Muscle layer of colon (tissue), 2 donors: ENCODE results near the gene MID1IP1.

Experiments used
- H3K27ac ChIP-seq: one replicate; pipeline ENCODE4 v1.7.0; 2013; ENCODE audit warnings: low read depth, mild to moderate bottlenecking, low read length, moderate library complexity
- H3K27me3 ChIP-seq, 2 donors: one replicate each; pipeline ENCODE4 v1.7.0; 2013; ENCODE audit warnings: low read length in 2 of 2, mild to moderate bottlenecking in 2 of 2; ENCODE audit not compliant: insufficient read depth in 2 of 2, control insufficient read depth in 1 of 2
- H3K36me3 ChIP-seq: one replicate; pipeline ENCODE4 v1.7.0; 2013; ENCODE audit warnings: mild to moderate bottlenecking, low read length; ENCODE audit not compliant: insufficient read depth
- H3K4me1 ChIP-seq: one replicate; pipeline ENCODE4 v1.7.0; 2013; ENCODE audit warnings: mild to moderate bottlenecking, low read length; ENCODE audit not compliant: insufficient read depth
- H3K4me3 ChIP-seq, 2 donors: one replicate each; pipeline ENCODE4 v1.7.0; 2013; ENCODE audit warnings: low read length in 2 of 2, low read depth in 1 of 2, mild to moderate bottlenecking in 1 of 2, moderate library complexity in 1 of 2
- H3K9ac ChIP-seq: one replicate; pipeline ENCODE4 v1.7.0; 2013; ENCODE audit warnings: low read length
- H3K9me3 ChIP-seq: one replicate; pipeline ENCODE4 v1.7.0; 2013; ENCODE audit warnings: mild to moderate bottlenecking, low read length
- donor health status: abdominal sarcoma.
- donor health status: Adenocarcinoma of cecum.

The MID1IP1 gene

GRCh38 chrX:38803588-38804431, 2.6 kb downstream of the MID1IP1 start:
- Histone ChIP-seq H3K4me3 (peak overlapping the region; percentile 44 to 67), H3K36me3 (no peaks in the 10 kb centered on the region), H3K27ac (peak overlapping the region; percentile 79), H3K4me1 (no peaks in the 10 kb centered on the region), H3K9ac (peak overlapping the region; percentile 65), H3K9me3 (no peaks in the 10 kb centered on the region), H3K27me3 (peaks cover 0 to 7% of the 10 kb centered on the region in 2 donors)

DNA sequence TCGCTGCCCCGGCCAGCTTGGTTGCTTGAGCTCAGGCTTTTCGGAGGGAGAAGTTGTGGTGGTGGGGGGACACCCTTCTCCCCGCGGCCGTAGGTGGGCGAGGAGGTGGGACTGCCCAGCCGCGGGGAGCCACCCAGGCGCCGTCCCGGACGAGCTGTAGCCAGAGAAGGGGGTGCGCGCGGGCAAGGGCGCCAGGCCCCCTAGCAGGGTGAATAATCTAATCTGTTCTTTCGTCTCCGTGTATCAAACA, 3.1 kb downstream of the MID1IP1 start:
- Histone ChIP-seq H3K36me3 (no peaks in the 10 kb centered on the region), H3K4me3 (peak overlapping the region; percentile 44 to 67), H3K27ac (peak overlapping the region; percentile 79), H3K4me1 (no peaks in the 10 kb centered on the region), H3K9me3 (no peaks in the 10 kb centered on the region), H3K27me3 (peaks cover 0 to 7% of the 10 kb centered on the region in 2 donors), H3K9ac (peak overlapping the region; percentile 65)

DNA sequence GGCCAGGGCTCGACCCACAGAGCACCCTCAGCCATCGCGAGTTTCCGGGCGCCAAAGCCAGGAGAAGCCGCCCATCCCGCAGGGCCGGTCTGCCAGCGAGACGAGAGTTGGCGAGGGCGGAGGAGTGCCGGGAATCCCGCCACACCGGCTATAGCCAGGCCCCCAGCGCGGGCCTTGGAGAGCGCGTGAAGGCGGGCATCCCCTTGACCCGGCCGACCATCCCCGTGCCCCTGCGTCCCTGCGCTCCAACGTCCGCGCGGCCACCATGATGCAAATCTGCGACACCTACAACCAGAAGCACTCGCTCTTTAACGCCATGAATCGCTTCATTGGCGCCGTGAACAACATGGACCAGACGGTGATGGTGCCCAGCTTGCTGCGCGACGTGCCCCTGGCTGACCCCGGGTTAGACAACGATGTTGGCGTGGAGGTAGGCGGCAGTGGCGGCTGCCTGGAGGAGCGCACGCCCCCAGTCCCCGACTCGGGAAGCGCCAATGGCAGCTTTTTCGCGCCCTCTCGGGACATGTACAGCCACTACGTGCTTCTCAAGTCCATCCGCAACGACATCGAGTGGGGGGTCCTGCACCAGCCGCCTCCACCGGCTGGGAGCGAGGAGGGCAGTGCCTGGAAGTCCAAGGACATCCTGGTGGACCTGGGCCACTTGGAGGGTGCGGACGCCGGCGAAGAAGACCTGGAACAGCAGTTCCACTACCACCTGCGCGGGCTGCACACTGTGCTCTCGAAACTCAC, 3.6 kb downstream of the MID1IP1 start:
- peak overlapping the region; percentile 65 for H3K9ac ChIP-seq

GRCh38 chrX:38805432-38806389, 4.5 kb downstream of the MID1IP1 start:
- Histone ChIP-seq H3K27me3 (peaks cover 0 to 7% of the 10 kb centered on the region in 2 donors), H3K9ac (peak overlapping the region; percentile 65), H3K27ac (peak overlapping the region; percentile 79), H3K36me3 (no peaks in the 10 kb centered on the region), H3K9me3 (no peaks in the 10 kb centered on the region), H3K4me3 (peak overlapping the region; percentile 24 to 67), H3K4me1 (no peaks in the 10 kb centered on the region)

More for the DNA sequence above, 3.6 kb downstream of the MID1IP1 start:
- H3K4me1 ChIP-seq, result no peaks in the 10 kb centered on the region
- H3K27ac ChIP-seq, result peak overlapping the region; percentile 79
- H3K4me3 ChIP-seq, result peak overlapping the region; percentile 44 to 67
- H3K9me3 ChIP-seq, result no peaks in the 10 kb centered on the region
- no peaks in the 10 kb centered on the region for H3K36me3 ChIP-seq
- peaks cover 0 to 7% of the 10 kb centered on the region in 2 donors for H3K27me3 ChIP-seq

DNA sequence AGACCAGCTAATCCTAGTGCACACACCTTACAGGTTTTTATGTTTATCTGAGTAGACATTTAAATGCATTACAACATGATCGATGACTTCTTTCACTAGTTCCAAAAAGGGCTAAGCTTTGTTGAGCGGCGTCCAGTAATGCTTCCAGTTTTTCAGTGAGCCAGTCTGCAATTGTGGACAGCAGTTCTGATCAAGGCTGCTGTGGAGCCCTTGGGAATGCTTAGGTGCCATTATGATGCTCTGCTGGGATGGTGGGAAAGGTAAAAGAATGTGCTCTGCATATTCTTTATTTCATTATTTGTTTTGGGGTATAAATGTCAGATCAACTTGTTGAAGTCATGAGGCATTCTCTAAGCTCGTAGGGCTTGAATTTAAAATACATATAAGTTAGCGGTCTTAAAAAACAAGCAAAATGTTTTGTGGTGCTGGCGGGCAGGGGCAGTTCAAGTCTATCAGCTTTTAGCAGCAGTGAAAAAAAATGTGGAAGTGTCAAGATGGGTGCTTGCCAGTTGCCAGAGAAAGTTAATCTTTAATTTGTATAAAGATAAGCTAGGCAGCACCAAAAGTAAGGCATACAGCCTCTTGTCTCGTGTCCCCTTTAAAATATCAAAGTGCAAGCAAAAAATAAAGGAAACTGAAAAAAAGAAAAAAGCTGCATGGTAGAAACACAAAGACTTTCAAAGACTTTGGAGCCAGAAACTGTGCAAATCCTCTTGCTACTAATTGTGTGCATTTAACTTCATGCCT, 5.8 kb downstream of the MID1IP1 start:
- Histone ChIP-seq H3K4me1 (no peaks in the 10 kb centered on the region), H3K4me3 (no peak overlapping the region), H3K9ac (no peak overlapping the region), H3K27me3 (peaks cover 0 to 7% of the 10 kb centered on the region in 2 donors), H3K27ac (peak overlapping the region; percentile 59), H3K36me3 (no peaks in the 10 kb centered on the region), H3K9me3 (no peaks in the 10 kb centered on the region)

- H3K9me3 ChIP-seq, result no peaks in the 10 kb centered on the region
- no peak overlapping the region for H3K9ac ChIP-seq
- H3K36me3 ChIP-seq, result no peaks in the 10 kb centered on the region
- H3K4me1 ChIP-seq, result no peaks in the 10 kb centered on the region
- H3K4me3 ChIP-seq, result no peak overlapping the region
- no peak overlapping the region for H3K27ac ChIP-seq
- peaks cover 0 to 7% of the 10 kb centered on the region in 2 donors for H3K27me3 ChIP-seq
Observed at GRCh38 chrX:38807873-38808272, 6.6 kb downstream of the MID1IP1 start.

GRCh38 chrX:38811515-38812243, 10.4 kb downstream of the MID1IP1 start:
- peaks cover 5% of the 10 kb centered on the region for H3K4me1 ChIP-seq
- H3K9ac ChIP-seq, result no peak overlapping the region
- no peaks in the 10 kb centered on the region for H3K9me3 ChIP-seq
- H3K27ac ChIP-seq, result no peak overlapping the region
- no peaks in the 10 kb centered on the region for H3K36me3 ChIP-seq
- no peaks in the 10 kb centered on the region for H3K27me3 ChIP-seq
- no peak overlapping the region for H3K4me3 ChIP-seq

DNA sequence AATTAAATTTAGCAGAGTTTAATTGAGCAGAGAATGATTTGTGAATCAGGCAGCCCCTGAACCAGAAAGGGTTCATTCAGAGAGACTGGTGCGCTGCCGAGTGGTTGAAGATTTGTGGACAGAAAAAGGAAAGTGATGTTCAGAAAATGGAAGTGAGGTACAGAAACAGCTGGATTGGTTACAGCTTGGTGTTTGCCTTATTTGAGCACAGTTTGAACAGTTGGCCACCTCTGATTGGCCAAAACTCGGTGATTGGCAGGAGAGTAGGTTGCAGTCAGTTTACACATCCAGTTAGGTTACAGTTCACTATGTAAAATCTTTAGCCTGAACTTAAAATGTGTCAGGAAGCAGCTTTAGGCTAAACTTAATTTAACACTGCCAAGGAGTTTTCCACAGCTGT, 14.9 kb downstream of the MID1IP1 start:
- H3K4me1 ChIP-seq, result peaks cover 15% of the 10 kb centered on the region
- H3K27ac ChIP-seq, result no peak overlapping the region
- H3K4me3 ChIP-seq, result no peak overlapping the region
- no peaks in the 10 kb centered on the region for H3K36me3 ChIP-seq
- H3K9ac ChIP-seq, result no peak overlapping the region
- H3K9me3 ChIP-seq, result no peaks in the 10 kb centered on the region
- no peaks in the 10 kb centered on the region for H3K27me3 ChIP-seq

DNA sequence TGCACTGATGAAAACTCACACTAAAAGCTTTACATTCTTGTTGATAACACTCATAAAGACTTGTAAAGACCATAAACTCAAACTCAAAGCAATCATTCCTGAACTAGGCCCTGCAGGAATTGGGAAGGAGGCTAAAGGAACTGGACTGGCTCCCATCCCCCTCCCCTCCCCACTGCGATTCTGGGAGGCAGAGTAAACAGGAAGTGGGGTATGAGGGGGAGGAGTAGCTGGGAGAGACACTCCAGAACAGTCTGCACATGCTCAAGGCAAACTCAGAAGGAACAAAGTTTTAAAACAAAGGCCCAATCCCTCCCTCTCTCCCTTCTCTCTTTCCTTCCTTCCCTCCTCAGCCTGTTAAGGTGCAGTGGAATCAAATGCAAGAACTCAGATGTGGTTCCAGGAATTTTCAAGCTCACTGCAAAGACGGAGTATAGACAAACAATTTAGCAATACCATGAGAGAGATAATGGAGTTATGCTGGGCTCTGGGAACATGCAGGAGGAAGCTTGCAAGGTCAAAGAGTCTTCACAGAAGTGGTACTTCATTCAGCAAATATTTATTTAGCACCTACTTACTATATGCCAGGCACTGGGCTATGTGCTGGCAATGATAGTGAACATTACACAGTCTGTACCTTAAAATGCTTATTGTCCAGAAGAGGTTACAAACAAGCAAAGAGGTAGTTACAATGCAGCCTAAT, 15.9 kb downstream of the MID1IP1 start:
- no peaks in the 10 kb centered on the region for H3K36me3 ChIP-seq
- H3K9me3 ChIP-seq, result no peaks in the 10 kb centered on the region
- no peak overlapping the region for H3K9ac ChIP-seq
- H3K4me3 ChIP-seq, result no peak overlapping the region
- peak overlapping the region; percentile 20 for H3K27ac ChIP-seq
- no peaks in the 10 kb centered on the region for H3K27me3 ChIP-seq
- peaks cover 15% of the 10 kb centered on the region for H3K4me1 ChIP-seq

- H3K4me3 ChIP-seq, result no peak overlapping the region
- H3K27me3 ChIP-seq, result no peaks in the 10 kb centered on the region
- H3K9me3 ChIP-seq, result no peaks in the 10 kb centered on the region
- no peaks in the 10 kb centered on the region for H3K36me3 ChIP-seq
- peaks cover 15% of the 10 kb centered on the region for H3K4me1 ChIP-seq
- no peak overlapping the region for H3K9ac ChIP-seq
- H3K27ac ChIP-seq, result no peak overlapping the region
Observed at GRCh38 chrX:38819163-38819562, 17.9 kb downstream of the MID1IP1 start.
